Measurements from ENCODE around the gene SMC4.
A peak's percentile ranks its signal among the peaks of the same experiment; 100 is the strongest.
"Not testable (repeated sequence)": the region's sequence is repeated elsewhere in the genome, so short reads cannot be mapped to it uniquely, and the experiment has no call there.

SMC4 gene

DNA sequence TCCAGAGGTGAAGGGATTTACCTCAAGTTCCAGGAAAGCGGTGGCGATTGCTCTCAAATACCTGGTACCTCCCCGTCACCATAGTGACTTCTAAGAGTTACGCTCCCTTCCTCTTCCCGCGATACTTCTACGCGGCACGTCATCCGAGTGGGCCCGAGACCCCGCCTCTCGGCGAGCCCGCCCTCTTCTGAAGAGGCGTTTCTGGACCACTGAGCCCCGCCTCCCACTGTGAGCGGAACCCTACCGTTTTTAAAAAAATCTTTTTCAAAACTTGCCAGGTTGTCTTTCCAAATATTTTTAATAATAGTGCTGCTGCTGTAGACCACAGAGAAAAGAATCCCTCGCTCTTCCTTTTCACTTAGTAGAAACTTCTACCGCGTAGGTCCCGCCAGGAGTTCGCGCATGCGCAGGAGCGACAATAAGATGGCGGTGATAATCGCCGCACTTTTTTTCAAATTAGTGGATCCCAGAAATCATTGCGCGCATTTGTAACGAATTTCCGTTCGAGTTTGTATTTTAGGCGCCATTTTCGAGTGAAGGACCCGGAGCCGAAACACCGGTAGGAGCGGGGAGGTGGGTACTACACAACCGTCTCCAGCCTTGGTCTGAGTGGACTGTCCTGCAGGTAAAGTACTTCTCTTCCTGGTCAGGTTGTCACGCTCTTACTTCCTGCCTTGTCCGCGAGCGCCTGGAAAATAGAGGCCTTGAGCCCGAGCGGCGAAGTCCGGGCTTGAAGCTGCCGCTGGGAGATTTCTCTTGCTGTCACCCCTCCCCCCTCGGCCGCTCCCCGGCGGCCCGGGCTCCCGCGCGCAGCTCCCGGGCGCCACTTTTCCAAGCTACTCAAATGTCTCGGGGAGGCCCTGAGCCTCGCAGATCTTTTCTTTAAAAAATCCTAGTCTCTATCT is at the start of gene SMC4, which contains the start of gene IFT80:
Gene SMC4 (plus strand): TSS at position 526 of the 905 bp plus-strand sequence. CDS start 1,177 bp downstream, outside the sequence.
Gene IFT80 (minus strand): TSS at position 101 of the 905 bp plus-strand sequence. CDS start 14,625 bp downstream, outside the sequence.
- DNase-seq: peak; percentile 94

GRCh38 chr3:160355826-160356225 is 43.6 kb upstream of the SMC4 start:
- DNase-seq: no peak

DNA sequence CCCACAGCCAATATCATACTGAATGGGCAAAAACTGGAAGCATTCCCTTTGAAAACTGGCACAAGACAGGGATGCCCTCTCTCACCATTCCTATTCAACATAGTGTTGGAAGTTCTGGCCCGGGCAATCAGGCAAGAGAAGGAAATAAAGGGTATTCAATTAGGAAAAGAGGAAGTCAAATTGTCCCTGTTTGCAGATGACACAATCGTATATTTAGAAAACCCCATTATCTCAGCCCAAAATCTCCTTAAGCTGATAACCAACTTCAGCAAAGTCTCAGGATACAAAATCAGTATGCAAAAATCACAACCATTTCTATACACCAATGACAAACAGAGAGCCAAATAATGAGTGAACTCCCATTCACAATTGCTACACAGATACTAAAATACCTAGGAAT is 36.6 kb upstream of the SMC4 start:
- not testable (repeated sequence) for DNase-seq

DNA sequence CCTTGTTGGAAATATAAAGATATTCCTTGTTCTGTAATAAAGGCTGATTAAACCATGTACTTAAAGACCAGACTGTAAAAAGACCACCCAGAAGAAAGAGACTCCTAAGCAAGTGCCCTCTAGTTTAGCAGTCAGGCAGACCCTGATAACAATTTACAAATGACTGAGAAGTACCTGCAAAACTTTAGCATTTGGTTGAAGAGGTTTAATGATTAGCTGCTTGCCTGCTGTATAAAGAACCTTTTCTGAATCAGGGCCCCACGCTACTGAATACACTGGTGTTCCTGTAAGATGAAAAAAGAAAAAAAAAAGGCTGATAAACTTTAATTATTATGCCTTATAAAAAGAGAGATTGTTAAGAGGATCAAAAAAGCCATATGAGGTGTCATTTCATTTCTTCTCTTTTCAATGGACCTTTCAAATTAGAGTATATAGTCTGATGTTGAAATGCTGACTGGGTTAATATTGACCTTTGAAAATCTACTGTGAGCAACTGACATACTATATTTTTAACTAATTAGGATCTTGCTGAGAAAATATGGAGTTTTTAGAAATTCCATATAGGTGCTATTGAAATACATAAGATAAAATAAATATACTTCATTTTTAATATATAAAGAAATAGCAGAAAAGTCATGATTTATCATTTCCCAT is 33.5 kb upstream of the SMC4 start:
- DNase-seq: no peak

DNA sequence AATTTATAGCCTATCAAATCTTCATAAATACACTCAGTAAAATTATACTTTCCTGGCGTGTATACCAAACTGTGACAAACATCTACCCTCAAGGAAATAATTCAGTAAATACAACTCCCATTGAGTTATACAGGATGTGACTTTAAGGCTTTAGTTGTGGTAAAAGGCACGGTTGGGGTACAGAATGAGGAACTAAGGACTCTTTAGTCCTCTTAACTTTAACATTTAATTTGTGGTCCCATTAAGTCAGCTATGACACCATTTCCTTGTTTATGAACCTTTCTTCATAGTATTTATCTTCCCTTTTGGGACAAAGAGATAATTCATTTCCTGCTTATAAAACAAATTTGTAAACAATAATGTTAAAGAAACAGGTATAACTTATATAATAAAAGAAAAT is 30.6 kb upstream of the SMC4 start:
- no peak for DNase-seq

- DNase-seq: no peak
Measured at GRCh38 chr3:160369784-160370183, 29.7 kb upstream of the SMC4 start.

GRCh38 chr3:160370987-160371857 is 28.2 kb upstream of the SMC4 start:
- no peak for DNase-seq

- no peak for DNase-seq
Measured at GRCh38 chr3:160372780-160373179, 26.7 kb upstream of the SMC4 start.

DNA sequence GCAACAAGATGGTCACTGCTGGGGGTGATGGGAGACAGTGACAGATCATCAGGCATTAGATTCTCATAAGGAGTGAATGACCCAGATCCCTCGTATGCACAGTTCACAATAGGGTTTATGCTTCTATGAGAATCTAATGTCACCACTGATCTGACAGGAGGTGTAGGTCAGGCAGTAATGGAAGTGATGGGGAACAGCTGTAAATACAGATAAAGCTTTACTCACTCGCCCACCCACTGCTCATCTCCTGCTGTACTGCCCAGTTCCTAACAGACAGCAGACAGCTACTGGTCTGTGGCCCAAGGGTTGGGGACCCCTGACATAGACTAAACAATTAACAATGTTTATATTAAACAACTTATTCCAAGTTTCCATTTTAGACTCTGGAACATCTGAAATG is 25.8 kb upstream of the SMC4 start:
- no peak for DNase-seq

DNA sequence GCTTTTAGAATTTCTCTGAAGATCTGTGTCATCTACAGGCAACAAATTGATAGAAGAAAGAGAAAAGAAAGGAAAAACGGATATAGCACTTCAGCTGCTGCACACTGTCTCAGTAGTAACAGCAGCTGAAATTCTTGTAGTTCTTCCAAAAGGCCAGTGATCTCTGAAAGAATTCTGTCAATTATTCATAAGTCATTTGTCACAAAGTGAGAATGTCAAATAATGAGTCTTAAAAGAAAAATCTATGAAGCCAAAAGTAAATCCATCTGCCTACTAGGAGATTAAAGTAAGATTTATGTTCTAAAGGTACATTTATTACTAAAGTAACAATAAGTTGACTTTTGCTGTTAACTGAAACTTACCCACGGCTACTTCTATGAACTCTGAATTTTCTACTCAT is 25.0 kb upstream of the SMC4 start:
- DNase-seq: no peak

GRCh38 chr3:160374925-160375324 is 24.5 kb upstream of the SMC4 start:
- no peak for DNase-seq

- DNase-seq: no peak
Measured at GRCh38 chr3:160376681-160377080, 22.8 kb upstream of the SMC4 start.

DNA sequence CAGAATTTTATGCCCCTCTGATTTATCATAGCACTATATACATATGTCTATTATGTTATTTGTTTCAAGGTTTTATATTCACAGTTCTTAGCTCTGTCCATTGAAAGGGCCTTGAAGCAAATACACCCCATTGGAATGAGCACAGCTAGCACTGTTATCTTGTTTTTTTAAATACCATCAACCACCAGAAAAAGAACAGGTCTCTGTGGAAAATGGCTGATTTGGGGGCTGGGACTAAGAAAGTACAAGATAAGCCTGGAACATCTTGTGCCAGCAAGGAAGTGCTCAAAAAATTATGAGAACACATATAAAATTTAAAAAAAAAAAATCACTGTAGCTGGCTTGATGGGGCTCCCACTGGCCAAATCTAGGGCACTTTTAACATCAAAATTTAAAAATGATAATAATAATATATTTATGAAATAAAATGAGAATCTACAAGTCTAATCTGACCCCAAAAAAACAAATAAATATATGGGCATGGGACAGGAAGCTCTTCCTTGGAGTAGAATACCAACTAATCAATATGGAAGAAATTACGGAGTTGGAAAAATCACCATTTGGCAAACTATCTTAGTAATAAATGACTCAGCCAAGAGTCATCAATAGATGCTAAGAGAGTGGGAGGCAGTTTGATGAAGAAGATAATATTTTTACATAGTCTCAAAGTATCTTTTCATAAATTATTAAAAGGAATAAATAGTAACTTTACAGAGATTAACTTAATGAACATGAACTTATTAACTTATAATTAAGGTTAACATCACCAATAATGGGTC is 20.9 kb upstream of the SMC4 start:
- no peak for DNase-seq

DNA sequence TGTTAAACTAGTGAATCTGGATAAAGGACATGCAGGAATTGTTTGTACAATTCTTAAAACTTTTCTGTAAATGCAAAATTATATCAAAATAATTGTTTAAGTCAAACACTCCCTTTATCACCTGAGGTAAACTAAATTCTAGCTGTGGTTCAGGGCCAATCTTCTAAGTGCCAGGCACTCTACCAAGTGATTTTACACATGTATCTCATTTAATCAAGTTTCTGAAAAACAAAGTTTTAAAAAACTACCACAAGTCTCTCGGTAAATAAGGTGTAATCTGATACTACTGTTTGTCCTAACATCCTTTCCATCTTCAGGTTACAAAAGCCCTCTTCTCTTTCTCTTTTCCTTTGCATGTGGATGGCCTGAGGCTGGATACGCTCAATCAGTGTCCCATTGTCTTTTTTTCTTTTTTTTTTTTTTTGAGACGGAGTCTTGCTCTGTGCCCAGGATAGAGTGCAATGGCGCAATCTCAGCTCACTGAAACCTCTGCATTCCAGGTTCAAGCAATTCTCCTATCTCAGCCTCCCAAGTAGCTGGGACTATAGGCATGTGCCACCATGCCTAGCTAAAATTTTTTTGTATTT is 19.7 kb upstream of the SMC4 start:
- DNase-seq: no peak

- no peak for DNase-seq
Measured at GRCh38 chr3:160381470-160381869, 18.0 kb upstream of the SMC4 start.

- no peak for DNase-seq
Measured at GRCh38 chr3:160384639-160385318, 14.7 kb upstream of the SMC4 start.

DNA sequence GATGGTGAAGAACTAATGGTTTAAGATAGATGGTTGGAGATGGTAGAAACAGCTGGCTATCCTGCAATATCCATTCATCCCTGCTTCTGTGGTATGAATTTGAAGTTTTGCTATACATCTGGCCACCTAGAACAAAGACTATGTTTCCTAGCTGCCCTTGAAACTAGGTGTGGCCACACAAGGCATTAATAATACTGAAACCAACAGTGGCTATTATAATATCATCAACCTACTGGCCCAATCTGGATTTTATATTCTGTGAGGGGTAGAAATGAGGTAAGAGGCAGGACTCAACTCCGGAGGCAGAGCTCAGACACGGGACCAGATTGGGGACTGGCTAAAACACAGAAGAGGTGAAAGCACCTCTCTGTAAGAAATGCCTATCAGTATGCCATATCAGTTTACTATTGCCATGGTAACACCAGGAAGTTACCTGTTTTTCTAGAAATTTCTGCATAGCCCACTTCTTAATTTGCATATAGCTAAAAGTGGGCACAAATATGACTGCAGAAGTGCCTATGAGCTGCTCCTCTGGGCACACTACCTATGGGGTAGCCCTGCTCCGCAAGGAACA is 8.8 kb upstream of the SMC4 start:
- no peak for DNase-seq

- no peak for DNase-seq
Measured at GRCh38 chr3:160392798-160393197, 6.7 kb upstream of the SMC4 start.

DNA sequence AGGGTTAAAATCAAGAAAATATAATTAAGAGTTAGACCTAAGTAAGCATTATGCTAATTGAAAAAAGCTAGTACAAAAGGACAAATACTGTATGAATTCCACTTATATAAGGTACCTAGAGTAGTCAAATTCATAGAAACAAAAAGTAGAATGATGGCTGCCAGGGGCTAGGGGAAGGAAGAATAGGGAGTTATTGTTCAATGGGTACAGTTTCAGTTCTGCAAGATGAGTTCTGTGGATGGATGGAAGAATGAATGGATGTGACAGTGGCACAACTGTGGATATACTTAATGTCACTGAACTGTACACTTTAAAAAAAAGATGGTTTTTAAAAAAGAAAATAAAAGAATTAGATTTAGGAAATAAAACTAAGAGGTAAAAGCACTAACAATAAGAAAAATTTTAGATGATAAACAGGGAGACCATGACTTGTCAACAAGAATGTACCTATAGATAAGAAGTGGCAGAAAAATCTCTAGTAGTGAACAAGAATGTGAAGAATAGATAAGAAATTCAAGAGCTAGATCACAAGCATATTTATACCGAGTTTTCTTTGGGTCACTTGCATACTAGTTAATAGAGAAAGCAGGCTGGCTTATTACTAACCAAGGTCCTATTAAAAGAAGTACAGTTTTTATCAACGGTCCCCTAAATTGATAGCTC is 6.0 kb upstream of the SMC4 start:
- no peak for DNase-seq

- no peak for DNase-seq
Measured at GRCh38 chr3:160394009-160394392, 5.4 kb upstream of the SMC4 start.

All from stimulated activated CD4-positive, alpha-beta T cell treated with anti-CD3 and anti-CD28 coated beads, Interleukin-2, amount 100 ng/mL, for 24 hours (primary cell).